ENCODE data around the gene LSG1. TPM values are rescaled to one million over a fixed set of nuclear protein-coding genes. Genes with fewer than 3 reads are reported as not detected.
"Not testable (repeated sequence)": the region's sequence is repeated elsewhere in the genome, so short reads cannot be mapped to it uniquely, and the experiment has no call there.

LSG1 gene
- total RNA-seq, 4 donors from 2014 or later, result 18.7 to 69.9 (median 52.8) TPM

DNA sequence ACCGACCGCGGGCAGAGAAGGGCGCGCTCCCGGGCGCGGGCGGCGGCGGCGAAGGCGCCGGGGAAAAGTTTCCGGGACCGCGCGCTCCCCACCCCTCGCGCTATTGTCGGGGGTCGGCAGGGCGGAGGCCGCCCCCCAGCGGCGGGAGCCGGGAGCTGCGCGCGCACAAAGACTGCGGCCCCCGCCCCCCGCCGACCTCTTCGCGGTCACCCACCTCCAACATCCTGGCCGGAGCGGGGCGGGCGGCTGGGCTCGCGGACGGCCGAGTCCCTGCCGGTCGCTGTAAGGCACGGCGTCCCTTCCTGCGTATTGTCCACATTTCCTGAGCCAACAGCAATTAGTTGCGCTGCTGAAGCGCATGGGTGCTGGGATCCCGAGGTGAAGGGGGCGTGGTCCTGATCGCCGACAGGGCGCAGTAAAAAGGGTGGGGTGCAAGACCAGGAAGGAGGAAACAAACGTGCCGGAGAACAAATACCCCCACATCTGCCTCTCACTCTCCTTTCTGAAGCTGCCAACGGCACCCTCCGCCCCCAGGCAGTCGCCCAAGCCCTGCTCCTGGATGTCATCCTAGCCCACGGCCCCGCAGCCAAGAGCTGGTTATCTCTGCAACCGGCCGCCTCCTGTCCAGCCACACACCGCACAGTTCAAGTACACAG lies 38.5 kb downstream of the LSG1 start, which contains the start of gene TMEM44:
TMEM44 (minus strand) TSS at position 71 of the 656 bp plus-strand sequence. CDS start 204 bp downstream, outside the sequence.
- Histone ChIP-seq H3K9me3 (no peaks in the 10 kb centered on the region), H3K4me1 (peaks cover 0 to 13% (median 3%) of the 10 kb centered on the region in 4 donors), H3K4me3 (peak within 1 kb of the TSS; percentile 54 to 87 (median 73)), H3K27me3 (no peaks in the 10 kb centered on the region), H3K36me3 (no peaks in the 10 kb centered on the region), H3K27ac (peak within 1 kb of the TSS; percentile 87 to 91 (median 90))
- intact Hi-C loops (cut with DNase I; ENCODE audit: low total_unique reads), result no loop called here
- in situ Hi-C loops (cut with MboI; ENCODE audit: low pct_ligation_motif_present in 1 of 4, low pct_unique_long_range_greater_than_20kb in 1 of 4, low sequenced_read_pairs in 3 of 4), result no loop called here
- no peak for TF ChIP-seq EP300 (IDR thresholded peaks at IDR 0.05; ENCODE audit: low read depth)
- peak; percentile 37 to 78 (median 75) for TF ChIP-seq POLR2AphosphoS5 (IDR thresholded peaks at IDR 0.05)
- TF ChIP-seq, protein P1, sequence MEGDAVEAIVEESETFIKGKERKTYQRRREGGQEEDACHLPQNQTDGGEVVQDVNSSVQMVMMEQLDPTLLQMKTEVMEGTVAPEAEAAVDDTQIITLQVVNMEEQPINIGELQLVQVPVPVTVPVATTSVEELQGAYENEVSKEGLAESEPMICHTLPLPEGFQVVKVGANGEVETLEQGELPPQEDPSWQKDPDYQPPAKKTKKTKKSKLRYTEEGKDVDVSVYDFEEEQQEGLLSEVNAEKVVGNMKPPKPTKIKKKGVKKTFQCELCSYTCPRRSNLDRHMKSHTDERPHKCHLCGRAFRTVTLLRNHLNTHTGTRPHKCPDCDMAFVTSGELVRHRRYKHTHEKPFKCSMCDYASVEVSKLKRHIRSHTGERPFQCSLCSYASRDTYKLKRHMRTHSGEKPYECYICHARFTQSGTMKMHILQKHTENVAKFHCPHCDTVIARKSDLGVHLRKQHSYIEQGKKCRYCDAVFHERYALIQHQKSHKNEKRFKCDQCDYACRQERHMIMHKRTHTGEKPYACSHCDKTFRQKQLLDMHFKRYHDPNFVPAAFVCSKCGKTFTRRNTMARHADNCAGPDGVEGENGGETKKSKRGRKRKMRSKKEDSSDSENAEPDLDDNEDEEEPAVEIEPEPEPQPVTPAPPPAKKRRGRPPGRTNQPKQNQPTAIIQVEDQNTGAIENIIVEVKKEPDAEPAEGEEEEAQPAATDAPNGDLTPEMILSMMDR (IDR thresholded peaks at IDR 0.05), result peak; percentile 46 to 78 (median 56)
- TF ChIP-seq POLR2A (IDR thresholded peaks at IDR 0.05), result peak; percentile 70
- 0% methylated on average over 7 to 25 of the region's 66 CpGs for WGBS, 2 donors (ENCODE audit: low coverage in 1 of 2)
- peak; percentile 90 for DNase-seq

DNA sequence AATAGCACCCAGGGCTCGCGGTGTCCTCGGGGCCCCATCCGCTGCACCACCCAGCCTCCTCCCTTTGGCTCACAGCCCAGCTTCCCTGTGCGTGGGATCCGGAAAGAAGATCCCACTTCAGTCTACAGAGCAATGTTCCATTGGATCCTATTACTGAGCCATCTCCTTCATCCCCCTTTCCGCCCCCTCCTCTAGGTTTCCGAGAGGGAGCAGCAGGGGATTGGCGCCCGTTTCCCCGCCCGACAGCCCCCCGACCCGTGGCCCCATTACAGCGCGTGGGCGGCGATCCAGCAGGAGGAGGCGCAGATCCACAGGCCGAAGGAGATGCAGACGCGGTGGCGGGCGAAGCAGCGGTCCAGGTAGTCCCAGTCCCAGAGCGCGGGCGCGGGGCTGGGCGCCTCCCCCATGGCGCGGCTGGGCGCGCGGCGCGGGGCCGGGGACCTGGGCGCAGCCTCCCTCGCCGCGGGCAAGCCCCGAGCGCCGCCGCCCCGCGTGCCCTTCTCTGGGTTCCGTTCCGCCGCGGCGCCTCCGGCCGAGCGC lies 39.1 kb downstream of the LSG1 start:
- Histone ChIP-seq H3K27ac (peak overlapping the region; percentile 87 to 91 (median 90)), H3K36me3 (peaks cover 0 to 6% (median 0%) of the 10 kb centered on the region in 4 donors), H3K4me1 (peaks cover 0 to 13% (median 3%) of the 10 kb centered on the region in 4 donors), H3K9me3 (no peaks in the 10 kb centered on the region), H3K27me3 (no peaks in the 10 kb centered on the region), H3K4me3 (peak overlapping the region; percentile 54 to 87 (median 73))
- TF ChIP-seq, protein P1 (IDR thresholded peaks at IDR 0.05), result no peak
- peak in 2 of 3 donors; percentile 20 to 25 for TF ChIP-seq POLR2AphosphoS5 (IDR thresholded peaks at IDR 0.05)
- intact Hi-C loops (cut with DNase I; ENCODE audit: low total_unique reads) (no loop called here), in situ Hi-C loops (cut with MboI; ENCODE audit: low pct_ligation_motif_present in 1 of 4, low pct_unique_long_range_greater_than_20kb in 1 of 4, low sequenced_read_pairs in 3 of 4) (no loop called here)
- WGBS, 2 donors (ENCODE audit: low coverage in 1 of 2), result 0 to 3% methylated on average over 3 to 17 of the region's 56 CpGs
- DNase-seq, result peak; percentile 73

DNA sequence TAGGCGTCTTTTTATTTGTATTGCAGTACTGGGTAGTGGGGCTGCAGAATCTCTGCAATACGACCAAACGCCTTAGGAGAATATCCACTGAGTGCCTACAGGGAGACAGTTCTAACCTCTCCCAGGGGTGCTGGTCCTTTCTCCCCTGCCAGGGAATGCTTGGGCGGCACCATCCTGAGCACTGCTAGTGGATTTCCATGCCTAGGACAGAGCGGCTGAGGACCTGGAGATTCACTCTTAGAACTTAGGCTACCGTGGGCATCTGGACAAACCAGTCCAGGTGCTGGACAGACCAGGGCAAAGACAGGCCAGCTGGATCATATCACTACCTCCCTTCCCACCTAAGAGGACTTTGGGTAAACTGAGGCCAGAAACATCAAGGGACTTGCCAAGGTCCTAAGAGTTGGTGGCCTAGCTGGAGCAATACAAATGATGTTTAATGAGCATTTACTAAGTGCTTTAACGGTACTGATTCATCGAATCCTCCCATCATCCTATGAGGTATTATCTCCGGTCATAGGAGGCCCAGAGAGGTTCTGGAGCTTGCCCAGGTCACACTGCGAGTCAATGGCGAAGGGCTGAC lies 39.7 kb downstream of the LSG1 start:
- H3K4me3 ChIP-seq, result peak overlapping the region; percentile 54 to 87 (median 73)
- DNase-seq, result no peak
- TF ChIP-seq POLR2A (IDR thresholded peaks at IDR 0.05), result no peak
- TF ChIP-seq, protein P1 (IDR thresholded peaks at IDR 0.05), result no peak
- TF ChIP-seq EP300 (IDR thresholded peaks at IDR 0.05; ENCODE audit: low read depth), result no peak
- no peak for TF ChIP-seq POLR2AphosphoS5 (IDR thresholded peaks at IDR 0.05)

DNA sequence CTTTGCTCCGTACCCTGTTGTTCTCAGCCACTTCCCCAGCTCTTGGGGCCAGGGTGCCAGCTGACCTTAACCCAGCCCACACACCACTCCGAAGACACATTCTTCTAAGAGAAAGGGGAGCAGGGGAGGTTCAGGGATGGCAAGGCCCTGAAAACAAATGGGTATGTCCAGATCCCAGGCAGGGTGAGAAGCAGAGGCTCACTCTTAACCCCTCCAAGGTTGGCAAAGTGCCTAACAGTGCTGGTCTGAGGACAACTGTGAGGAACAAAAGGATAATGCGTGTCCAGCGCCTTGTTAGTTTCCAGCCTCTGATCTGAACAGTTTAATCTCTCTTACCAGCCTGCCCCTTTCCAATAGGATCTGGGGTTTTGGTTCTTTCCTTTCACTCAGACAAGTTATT lies 40.3 kb downstream of the LSG1 start:
- in situ Hi-C loops (cut with MboI; ENCODE audit: low pct_ligation_motif_present in 1 of 4, low pct_unique_long_range_greater_than_20kb in 1 of 4, low sequenced_read_pairs in 3 of 4), result no loop called here
- no peak for TF ChIP-seq POLR2AphosphoS5 (IDR thresholded peaks at IDR 0.05)
- TF ChIP-seq POLR2A (IDR thresholded peaks at IDR 0.05), result no peak
- TF ChIP-seq, protein P1 (IDR thresholded peaks at IDR 0.05), result no peak
- no peak for TF ChIP-seq EP300 (IDR thresholded peaks at IDR 0.05; ENCODE audit: low read depth)
- no peaks in the 10 kb centered on the region for H3K27me3 ChIP-seq
- no peaks in the 10 kb centered on the region for H3K9me3 ChIP-seq
- DNase-seq, result no peak
- H3K4me3 ChIP-seq, result no peak overlapping the region
- intact Hi-C loops (cut with DNase I; ENCODE audit: low total_unique reads), result no loop called here
- WGBS, 2 donors (ENCODE audit: low coverage in 1 of 2), result 91% methylated on average over 4 of the region's 4 CpGs; no CpG with 5 or more reads in 1 of the 2 donors
- peaks cover 0 to 7% (median 3%) of the 10 kb centered on the region in 4 donors for H3K36me3 ChIP-seq
- no peak overlapping the region for H3K27ac ChIP-seq
- peaks cover 0 to 13% (median 3%) of the 10 kb centered on the region in 4 donors for H3K4me1 ChIP-seq

More for the DNA sequence above, 39.7 kb downstream of the LSG1 start:
- no peaks in the 10 kb centered on the region for H3K9me3 ChIP-seq
- 70 to 73% methylated on average over 3 to 11 of the region's 11 CpGs for WGBS, 2 donors (ENCODE audit: low coverage in 1 of 2)
- H3K27ac ChIP-seq, result peak overlapping the region; percentile 87 to 91 (median 90)
- no peaks in the 10 kb centered on the region for H3K27me3 ChIP-seq
- in situ Hi-C loops (cut with MboI; ENCODE audit: low pct_ligation_motif_present in 1 of 4, low pct_unique_long_range_greater_than_20kb in 1 of 4, low sequenced_read_pairs in 3 of 4), result no loop called here
- peaks cover 0 to 13% (median 3%) of the 10 kb centered on the region in 4 donors for H3K4me1 ChIP-seq
- H3K36me3 ChIP-seq, result peaks cover 0 to 7% (median 1%) of the 10 kb centered on the region in 4 donors
- intact Hi-C loops (cut with DNase I; ENCODE audit: low total_unique reads), result no loop called here

DNA sequence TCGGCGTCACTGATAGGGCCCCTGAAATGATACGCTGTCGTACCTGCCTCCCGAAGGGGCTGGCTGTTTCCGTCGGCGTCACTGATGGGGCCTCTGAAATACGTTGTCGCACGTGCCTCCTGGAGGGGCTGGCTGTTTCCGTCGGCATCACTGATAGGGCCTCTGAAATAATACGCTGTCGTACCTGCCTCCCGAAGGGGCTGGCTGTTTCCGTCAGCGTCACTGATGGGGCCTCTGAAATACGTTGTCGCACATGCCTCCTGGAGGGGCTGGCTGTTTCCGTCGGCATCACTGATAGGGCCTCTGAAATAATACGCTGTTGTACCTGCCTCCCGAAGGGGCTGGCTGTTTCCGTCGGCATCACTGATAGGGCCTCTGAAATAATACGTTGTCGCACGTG lies 41.3 kb downstream of the LSG1 start:
- H3K27me3 ChIP-seq; H3K4me3 ChIP-seq; H3K9me3 ChIP-seq; DNase-seq; H3K27ac ChIP-seq; intact Hi-C loops (cut with DNase I; ENCODE audit: low total_unique reads); in situ Hi-C loops (cut with MboI; ENCODE audit: low pct_ligation_motif_present in 1 of 4, low pct_unique_long_range_greater_than_20kb in 1 of 4, low sequenced_read_pairs in 3 of 4): not testable (repeated sequence)
- H3K4me1 ChIP-seq, result peaks cover 0 to 13% (median 3%) of the 10 kb centered on the region in 4 donors
- H3K36me3 ChIP-seq, result peaks cover 0 to 12% (median 3%) of the 10 kb centered on the region in 4 donors
- 93% methylated on average over 29 of the region's 29 CpGs; no CpG with 5 or more reads in 1 of the 2 donors for WGBS, 2 donors (ENCODE audit: low coverage in 1 of 2)

Measured in transverse colon (tissue), 4 donors.